Endothelial cell of umbilical vein (primary cell): ENCODE results near the gene RAMACL. TPM values are rescaled to one million over a fixed set of nuclear protein-coding genes. Genes with fewer than 3 reads are reported as not detected.

Experiments
- BruUV-seq: library from RNA; stranded (reverse); fragments of 400-500 nt; replicated peaks from 2 replicates; lab custom pipeline; 2021; lab: Mats Ljungman, UMichigan
- CTCF ChIA-PET: fragments of 300-600, 350-600 bp; sonication (Branson Sonifier 250); formaldehyde crosslinking; loops from one replicate; lab custom pipeline; 2021; ENCODE audit warnings: antibody characterized with exemption, inconsistent platforms; lab: Charles Lee
- POLR2A ChIA-PET: fragments of 300-600, 350-600 bp; sonication (Branson Sonifier 250); formaldehyde crosslinking; loops from one replicate; lab custom pipeline; 2021; ENCODE audit warnings: antibody characterized with exemption, inconsistent platforms; lab: Charles Lee
- DNase-seq: peaks from one replicate; pipeline ENCODE4 v3.0.0-alpha.2; 2011; ENCODE audit warnings: low read depth, low spot score
- FAIRE-seq: peaks from 2 replicates; lab custom pipeline; 2011; peaks lifted over from hg19 to GRCh38; lab: Jason Lieb, UNC
- H2AFZ ChIP-seq: 2 replicates; pipeline ENCODE4 v1.6.0; 2012; ENCODE audit warnings: low read depth, low read length, control low read depth, inconsistent platforms
- H3K27ac ChIP-seq: 2 replicates; pipeline ENCODE4 v1.5.1; 2011; ENCODE audit warnings: low read depth, mild to moderate bottlenecking, control low read depth, low read length, moderate library complexity; ENCODE audit not compliant: insufficient read depth
- H3K27me3 ChIP-seq, 2 experiments: 2 replicates each; pipeline versions ENCODE4 v1.6.0 to v1.6.1; 2011; ENCODE audit warnings: low read length in 2 of 2, mixed read lengths in 1 of 2; ENCODE audit not compliant: control insufficient read depth in 2 of 2, insufficient read depth in 2 of 2
- H3K36me3 ChIP-seq, 2 experiments: 2 replicates in 1 of 2; 3 replicates in 1 of 2; pipeline ENCODE4 v1.5.1; 2011; ENCODE audit warnings: low read length in 2 of 2, mild to moderate bottlenecking in 1 of 2, moderate library complexity in 1 of 2; ENCODE audit not compliant: control insufficient read depth in 2 of 2, insufficient read depth in 2 of 2; ENCODE audit errors: extremely low read depth in 1 of 2
- H3K4me1 ChIP-seq: 3 replicates; pipeline ENCODE4 v1.5.1; 2011; ENCODE audit warnings: mild to moderate bottlenecking, low read length; ENCODE audit not compliant: control insufficient read depth, insufficient read depth; ENCODE audit errors: extremely low read depth
- H3K4me2 ChIP-seq: 2 replicates; pipeline ENCODE4 v1.6.1; 2011; ENCODE audit warnings: low read length, control low read depth, mixed read lengths; ENCODE audit not compliant: insufficient read depth
- H3K4me3 ChIP-seq, 3 experiments: fragments of 200-600 bp in 1 of 3; sonication (generic), shearing (Covaris generic) in 1 of 3; replicated peaks in 1 of 3; 2 replicates each; pipeline ENCODE4 v1.5.1; 2011 to 2016; ENCODE audit warnings: control low read depth in 3 of 3, low read length in 3 of 3, mild to moderate bottlenecking in 2 of 3, inconsistent platforms in 1 of 3, low read depth in 1 of 3, moderate library complexity in 1 of 3; ENCODE audit not compliant: insufficient read depth in 1 of 3
- H3K79me2 ChIP-seq: 2 replicates; pipeline ENCODE4 v1.6.0; 2012; ENCODE audit warnings: low read length, inconsistent platforms; ENCODE audit not compliant: control insufficient read depth, insufficient read depth
- H3K9ac ChIP-seq: replicated peaks from 2 replicates; pipeline ENCODE3; 2011; ENCODE audit warnings: low read length, control low read depth; ENCODE audit not compliant: insufficient read depth; ENCODE audit errors: extremely low read depth
- H3K9me1 ChIP-seq: replicated peaks from 3 replicates; pipeline ENCODE4 v1.6.0; 2011; ENCODE audit warnings: mild to moderate bottlenecking, low read length; ENCODE audit not compliant: control insufficient read depth, insufficient read depth; ENCODE audit errors: extremely low read depth
- H3K9me3 ChIP-seq: replicated peaks from 2 replicates; pipeline ENCODE4 v1.5.1; 2012; ENCODE audit warnings: low read length, inconsistent platforms; ENCODE audit not compliant: control insufficient read depth, insufficient read depth
- H4K20me1 ChIP-seq: replicated peaks from 2 replicates; pipeline ENCODE3; 2011; ENCODE audit warnings: mild to moderate bottlenecking, low read length; ENCODE audit not compliant: control insufficient read depth, insufficient read depth; ENCODE audit errors: extremely low read depth
- FOS ChIP-seq: IDR thresholded peaks from 2 replicates; pipeline ENCODE4 v1.6.1; 2011; ENCODE audit warnings: mild to moderate bottlenecking, low read length, moderate library complexity, borderline replicate concordance; ENCODE audit not compliant: insufficient read depth
- GATA2 ChIP-seq: IDR thresholded peaks from 2 replicates; pipeline ENCODE4 v1.7.0; 2011; ENCODE audit warnings: low read depth, mild to moderate bottlenecking, moderate library complexity, mixed read lengths, low read length; ENCODE audit not compliant: insufficient read length, insufficient read depth
- JUN ChIP-seq: IDR thresholded peaks from 2 replicates; pipeline ENCODE4 v1.6.1; 2011; ENCODE audit warnings: borderline replicate concordance, low read depth; ENCODE audit not compliant: insufficient read length, insufficient read depth
- MAX ChIP-seq: IDR thresholded peaks from 2 replicates; pipeline ENCODE4 v1.6.1; 2011; ENCODE audit not compliant: insufficient read depth, insufficient read length
- MYC ChIP-seq: IDR thresholded peaks from one replicate; pipeline ENCODE4 v1.6.1; 2011; ENCODE audit warnings: mild to moderate bottlenecking, low read depth, low read length
- POLR2A ChIP-seq: IDR thresholded peaks from 2 replicates; pipeline ENCODE4 v1.6.1; 2012; ENCODE audit warnings: low read depth, mild to moderate bottlenecking, control low read depth, low read length
- POLR2AphosphoS5 ChIP-seq: IDR thresholded peaks from 2 replicates; pipeline ENCODE4 v1.6.1; 2012; ENCODE audit warnings: low read depth, mild to moderate bottlenecking, control low read depth, low read length, moderate library complexity; ENCODE audit not compliant: insufficient read depth
- dilution Hi-C: fragments of 300-500 bp; cut with MboI; formaldehyde crosslinking; loops from one replicate; pipeline ENCODE4 v1.15.0; 2019; ENCODE audit warnings: low sequenced_read_pairs; ENCODE audit not compliant: extremely low pct_ligation_motif_present
- intact Hi-C: fragments of 100-400 bp; cut with micrococcal nuclease; formaldehyde crosslinking; loops from one replicate; pipeline ENCODE4 v1.10.0; 2022
- polyA plus RNA-seq, 4 experiments: library from polyadenylated mRNA; depleted of rRNA in 3 of 4; stranded (reverse) in 3 of 4; unstranded in 1 of 4; fragments of >200 nt; gene quantifications; 2 replicates each; pipeline versions ENCODE4 v1.2.1 to v1.2.3, GENCODE V29; 2011 to 2012; ENCODE audit warnings: missing spikeins in 1 of 4
- total RNA-seq: library from RNA; stranded (reverse); gene quantifications from 2 replicates; pipeline ENCODE4 v1.2.3, GENCODE V29; 2021

Gene RAMACL
- total and polyA plus RNA-seq, 2 donors (not counting 3 experiments of a cell fraction or from before 2014, with no cell fraction given) = 0.17 to 5.3 TPM

- intact Hi-C loops (loop anchor here (2.0 kb wide), 1 partner anchor 84 kb away; no protein-coding TSS in a partner anchor), dilution Hi-C loops (no loop called here)
- CTCF ChIA-PET = interaction anchor here (0.7 to 2.4 kb wide), 7 partner anchors 10 to 42 kb away, joined by 3 to 9 read pairs (median 4); no protein-coding TSS in a partner anchor
- Histone ChIP-seq H3K9me3 (no peaks in the 10 kb centered on the region), H2AFZ (no peak overlapping the region), H3K9ac (peak overlapping the region; percentile 81), H3K79me2 (peaks cover 20% of the 10 kb centered on the region), H3K4me3 (peak overlapping the region in 1 of 3 experiments; percentile 12), H3K27ac (peak overlapping the region; percentile 98), H3K9me1 (no peaks in the 10 kb centered on the region), H3K27me3 (no peaks in the 10 kb centered on the region), H4K20me1 (no peaks in the 10 kb centered on the region), H3K4me2 (peak overlapping the region; percentile 69), H3K4me1 (peaks cover 42% of the 10 kb centered on the region), H3K36me3 (peaks cover 0 to 2% of the 10 kb centered on the region in 2 experiments)
- TF ChIP-seq JUN (peak; percentile 2), MYC (no peak), POLR2AphosphoS5 (no peak), MAX (no peak)
- FAIRE-seq (peak; percentile 55), DNase-seq (peak; percentile 68)
- POLR2A ChIA-PET = interaction anchor here (0.9 to 2.0 kb wide), 3 partner anchors 10 to 93 kb away, joined by 3 to 17 read pairs (median 10); partner anchors contain the start of gene RPS6KA2
- no TSS peak for BruUV-seq
Measured at GRCh38 chr6:166599205-166599604, 12.7 kb upstream of the RAMACL start.

GRCh38 chr6:166598441-166599138, 12.1 kb upstream of the RAMACL start:
- peak; percentile 99 for FAIRE-seq
- Histone ChIP-seq H3K4me2 (peak overlapping the region; percentile 69), H2AFZ (no peak overlapping the region), H3K27ac (peak overlapping the region; percentile 98), H3K4me1 (peaks cover 42% of the 10 kb centered on the region), H3K4me3 (peak overlapping the region in 1 of 3 experiments; percentile 12), H3K36me3 (no peaks in the 10 kb centered on the region), H3K9me1 (no peaks in the 10 kb centered on the region), H3K9ac (peak overlapping the region; percentile 81), H3K9me3 (no peaks in the 10 kb centered on the region), H3K27me3 (no peaks in the 10 kb centered on the region), H3K79me2 (peaks cover 20% of the 10 kb centered on the region), H4K20me1 (no peaks in the 10 kb centered on the region)
- no peak for TF ChIP-seq MYC
- TF ChIP-seq JUN = peak; percentile 97
- TF ChIP-seq GATA2 = peak; percentile 99
- TF ChIP-seq POLR2AphosphoS5 = peak; percentile 98
- peak; percentile 89 for TF ChIP-seq POLR2A
- TF ChIP-seq MAX = no peak
- peak; percentile 97 for TF ChIP-seq FOS
- intact Hi-C loops (loop anchor here (1.0 to 2.0 kb wide), 8 partner anchors 17 to 138 kb away; partner anchors contain the start of gene RPS6KA2), dilution Hi-C loops (no loop called here)
- BruUV-seq = TSS peak; percentile 94
- ChIA-PET CTCF (interaction anchor here (0.8 to 2.4 kb wide), 10 partner anchors 9 to 110 kb away, joined by 3 to 9 read pairs (median 4); partner anchors contain the start of gene RPS6KA2), POLR2A (interaction anchor here (0.9 to 2.0 kb wide), 3 partner anchors 9 to 93 kb away, joined by 3 to 17 read pairs (median 10); partner anchors contain the start of gene RPS6KA2)
- DNase-seq = peak; percentile 98
